Right hindlimb (tissue), 1 donor: Measurements from ENCODE around the gene GPR78.
"Not testable (repeated sequence)": the region's sequence is repeated elsewhere in the genome, so short reads cannot be mapped to it uniquely, and the experiment has no call there.

Source experiments
- DNase-seq: peaks from one replicate; pipeline ENCODE4 v3.0.0-alpha.2; 2018

GPR78 gene

DNA sequence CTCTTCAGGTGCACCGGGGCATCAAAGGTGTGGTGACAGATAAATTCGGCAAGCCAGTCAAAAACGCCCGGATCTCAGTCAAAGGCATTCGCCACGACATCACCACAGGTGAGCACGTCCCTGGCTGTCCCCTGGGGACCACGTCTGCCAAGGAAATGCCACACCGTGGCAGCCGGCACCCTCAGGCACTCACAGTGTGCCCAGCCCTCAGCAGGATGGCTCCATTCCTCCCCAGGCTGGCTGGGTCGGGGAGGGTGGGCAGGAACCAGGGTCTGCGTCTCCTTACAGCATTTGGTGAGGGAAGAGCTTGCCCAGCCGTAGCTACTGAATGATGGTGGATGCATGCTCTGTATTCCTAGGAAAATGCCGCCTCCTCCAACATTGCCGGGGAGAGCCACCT, 38.2 kb downstream of the GPR78 start:
- no peak for DNase-seq

GRCh38 chr4:8618961-8619720, 38.9 kb downstream of the GPR78 start:
- no peak for DNase-seq

DNA sequence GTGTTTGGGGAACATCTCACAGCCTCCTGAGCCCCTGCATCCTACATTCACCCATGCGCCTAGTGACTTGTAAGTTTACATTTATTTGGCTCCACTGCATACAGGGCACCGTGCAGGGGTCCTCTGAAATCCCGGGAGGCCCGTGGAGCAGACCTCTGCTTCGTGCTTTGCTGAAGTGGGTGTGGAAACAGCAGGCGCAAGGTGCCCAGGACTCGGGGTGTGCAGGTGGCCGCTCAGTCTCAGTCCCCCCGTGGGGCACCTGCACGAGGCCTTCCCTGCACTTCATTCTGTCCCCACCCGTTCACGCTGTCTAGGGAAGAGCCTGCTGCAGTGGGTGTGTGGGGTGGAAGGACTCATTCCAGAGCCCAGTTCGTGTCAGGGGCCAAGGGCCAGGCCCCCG, 40.9 kb downstream of the GPR78 start:
- not testable (repeated sequence) for DNase-seq

- not testable (repeated sequence) for DNase-seq
These were observed 44.5 kb downstream of the GPR78 start for GRCh38 chr4:8624601-8625272.

- not testable (repeated sequence) for DNase-seq
These were observed 50.2 kb downstream of the GPR78 start for GRCh38 chr4:8630240-8630905.

DNA sequence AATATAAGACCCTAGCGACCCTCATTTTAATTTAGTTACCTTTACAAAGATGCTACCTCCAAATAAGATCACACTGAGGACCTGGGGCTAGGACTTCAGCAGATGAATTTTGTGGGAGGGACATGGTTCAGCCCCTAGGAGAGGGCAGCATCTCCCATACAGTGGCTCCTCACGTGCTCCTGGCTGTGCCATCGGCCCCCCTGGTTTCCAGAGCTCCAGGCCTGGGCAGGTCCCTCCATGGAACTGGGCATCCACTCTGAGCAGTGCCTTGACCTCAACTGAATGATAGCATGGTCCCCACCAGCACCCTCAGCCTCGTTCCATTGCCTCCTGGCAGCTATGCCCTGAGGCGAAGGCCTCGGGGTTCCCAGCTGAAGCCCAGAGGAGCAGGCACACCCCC, 51.7 kb downstream of the GPR78 start:
- DNase-seq, result not testable (repeated sequence)

DNA sequence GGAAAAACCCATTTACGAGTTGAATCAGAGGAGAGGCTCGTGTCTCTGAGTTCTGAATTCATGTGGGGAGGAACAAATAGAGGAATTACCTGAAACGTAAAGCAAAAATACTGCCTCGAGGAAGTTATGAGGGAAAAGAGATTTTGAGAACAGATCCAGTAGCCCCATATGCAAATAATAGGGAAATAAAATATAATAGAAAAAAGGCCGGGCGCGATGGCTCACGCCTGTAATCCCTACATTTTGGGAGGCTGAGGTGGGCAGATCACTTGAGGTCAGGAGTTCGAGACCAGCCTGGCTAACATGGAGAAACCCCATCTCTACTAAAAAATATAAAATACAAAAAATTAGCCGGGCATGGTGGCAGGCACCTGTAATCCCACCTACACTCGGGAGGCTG, 54.6 kb downstream of the GPR78 start:
- not testable (repeated sequence) for DNase-seq

DNA sequence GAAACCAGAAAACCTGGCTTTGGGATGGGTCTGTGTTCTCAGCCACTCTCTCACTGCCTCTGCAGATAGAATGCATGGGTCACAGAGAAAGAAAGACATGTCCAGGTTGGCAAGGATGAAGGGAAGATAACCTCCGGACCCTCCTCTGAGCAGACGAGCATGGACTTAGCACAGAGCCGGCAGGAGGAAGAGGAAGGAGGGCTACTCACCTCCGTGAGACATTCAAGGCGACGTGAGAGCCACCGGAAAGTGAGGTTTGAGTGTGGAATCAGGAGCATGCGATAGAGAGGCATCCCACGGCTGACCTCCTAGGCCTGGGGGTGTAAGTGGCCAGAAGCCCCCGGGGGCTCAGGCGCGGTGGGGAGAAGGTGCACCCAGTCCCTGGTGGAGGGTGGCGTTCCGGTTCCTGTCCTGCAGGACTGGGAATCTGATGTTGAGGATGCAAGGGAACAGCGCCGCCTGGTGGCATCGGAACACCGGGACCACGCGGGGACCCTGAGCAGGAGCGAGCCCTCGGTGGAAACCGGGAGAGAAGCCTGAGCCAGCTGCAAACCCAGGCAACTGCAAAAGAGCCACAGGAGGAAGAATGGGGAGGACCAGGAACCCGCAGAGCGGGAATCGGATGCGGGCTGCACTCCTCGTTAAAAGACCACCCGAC, 55.8 kb downstream of the GPR78 start:
- not testable (repeated sequence) for DNase-seq
